ENCODE results near the gene PHF23. TPM values are rescaled to one million over a fixed set of nuclear protein-coding genes. Genes with fewer than 3 reads are reported as not detected.

Gene PHF23
- total RNA-seq, 1 experiment from 2014 or later, result 48.5 TPM

- TF ChIP-seq, protein P1, sequence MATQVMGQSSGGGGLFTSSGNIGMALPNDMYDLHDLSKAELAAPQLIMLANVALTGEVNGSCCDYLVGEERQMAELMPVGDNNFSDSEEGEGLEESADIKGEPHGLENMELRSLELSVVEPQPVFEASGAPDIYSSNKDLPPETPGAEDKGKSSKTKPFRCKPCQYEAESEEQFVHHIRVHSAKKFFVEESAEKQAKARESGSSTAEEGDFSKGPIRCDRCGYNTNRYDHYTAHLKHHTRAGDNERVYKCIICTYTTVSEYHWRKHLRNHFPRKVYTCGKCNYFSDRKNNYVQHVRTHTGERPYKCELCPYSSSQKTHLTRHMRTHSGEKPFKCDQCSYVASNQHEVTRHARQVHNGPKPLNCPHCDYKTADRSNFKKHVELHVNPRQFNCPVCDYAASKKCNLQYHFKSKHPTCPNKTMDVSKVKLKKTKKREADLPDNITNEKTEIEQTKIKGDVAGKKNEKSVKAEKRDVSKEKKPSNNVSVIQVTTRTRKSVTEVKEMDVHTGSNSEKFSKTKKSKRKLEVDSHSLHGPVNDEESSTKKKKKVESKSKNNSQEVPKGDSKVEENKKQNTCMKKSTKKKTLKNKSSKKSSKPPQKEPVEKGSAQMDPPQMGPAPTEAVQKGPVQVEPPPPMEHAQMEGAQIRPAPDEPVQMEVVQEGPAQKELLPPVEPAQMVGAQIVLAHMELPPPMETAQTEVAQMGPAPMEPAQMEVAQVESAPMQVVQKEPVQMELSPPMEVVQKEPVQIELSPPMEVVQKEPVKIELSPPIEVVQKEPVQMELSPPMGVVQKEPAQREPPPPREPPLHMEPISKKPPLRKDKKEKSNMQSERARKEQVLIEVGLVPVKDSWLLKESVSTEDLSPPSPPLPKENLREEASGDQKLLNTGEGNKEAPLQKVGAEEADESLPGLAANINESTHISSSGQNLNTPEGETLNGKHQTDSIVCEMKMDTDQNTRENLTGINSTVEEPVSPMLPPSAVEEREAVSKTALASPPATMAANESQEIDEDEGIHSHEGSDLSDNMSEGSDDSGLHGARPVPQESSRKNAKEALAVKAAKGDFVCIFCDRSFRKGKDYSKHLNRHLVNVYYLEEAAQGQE (IDR thresholded peaks at IDR 0.05; ENCODE audit: low read depth), result no peak
Measured at GRCh38 chr17:7207120-7208001, 31.9 kb downstream of the PHF23 start (continued).

DNA sequence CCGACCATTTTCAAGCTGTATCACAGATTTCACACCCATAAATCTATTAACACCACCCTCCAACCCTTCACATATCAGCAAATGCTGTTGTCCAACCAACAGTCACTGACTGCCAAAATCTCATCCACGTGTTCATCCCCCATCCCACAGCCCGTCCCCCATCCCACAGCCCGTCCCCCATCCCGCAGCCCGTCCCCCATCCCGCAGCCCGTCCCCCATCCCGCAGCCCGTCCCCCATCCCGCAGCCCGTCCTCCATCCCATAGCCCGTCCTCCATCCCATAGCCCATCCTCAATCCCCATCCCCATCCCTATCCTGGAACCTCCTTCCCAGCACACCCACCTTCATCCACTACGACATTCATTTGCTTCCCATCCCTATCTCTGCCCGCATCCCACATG, 33.7 kb downstream of the PHF23 start:
- Histone ChIP-seq H2AFZ (ENCODE audit: low read depth, low read length, poor library complexity, severe bottlenecking) (no peak overlapping the region), H3K4me2 (ENCODE audit: low read length) (peak overlapping the region; percentile 71), H3K36me3 (ENCODE audit: control insufficient read depth in 1 of 2, insufficient read depth in 2 of 2, low read length in 2 of 2) (no peaks in the 10 kb centered on the region), H3K9ac (ENCODE audit: low read length) (peak overlapping the region; percentile 34; the same call in 1 of the 2 replicates), H3K27me3 (ENCODE audit: insufficient read depth, low read length) (no peaks in the 10 kb centered on the region), H3K9me2 (ENCODE audit: insufficient read depth) (no peaks in the 10 kb centered on the region), H4K20me1 (ENCODE audit: insufficient read depth) (no peaks in the 10 kb centered on the region), H3K9me3 (ENCODE audit: control insufficient read depth in 1 of 2, insufficient read depth in 1 of 2, low read depth in 1 of 2, low read length in 2 of 2) (no peaks in the 10 kb centered on the region), H3K4me3 (replicated peaks in 1 of 2; ENCODE audit: low read depth in 1 of 2, low read length in 2 of 2) (no peak overlapping the region; a peak in 1 of 4 replicates), H3K4me1 (ENCODE audit: control insufficient read depth in 1 of 2, insufficient read depth in 2 of 2, low read length in 2 of 2) (peaks cover 4 to 18% of the 10 kb centered on the region in 2 experiments; a peak in 3 of 4 replicates), H3K27ac (ENCODE audit: low read depth, low read length) (no peak overlapping the region), H3K79me2 (ENCODE audit: insufficient read depth, low read length) (no peaks in the 10 kb centered on the region)
- ChIA-PET RAD21 (ENCODE audit: low non-redundant PET in 1 of 2, low total read pairs in 2 of 2, uncharacterized antibody in 2 of 2, unreplicated experiment in 2 of 2) (no interaction called here), POLR2A (no interaction called here), CTCF (no interaction called here)
- TF ChIP-seq YY1 (IDR thresholded peaks at IDR 0.05; ENCODE audit: extremely low read depth, insufficient replicate concordance, low read depth, low read length) (no peak), SIN3A (IDR thresholded peaks at IDR 0.05; ENCODE audit: low read depth) (no peak), JUND (IDR thresholded peaks at IDR 0.05) (no peak), CBX3 (IDR thresholded peaks at IDR 0.05; ENCODE audit: low read depth) (no peak), EZH2 (IDR thresholded peaks at IDR 0.05) (no peak), POLR2A (IDR thresholded peaks at IDR 0.05; ENCODE audit: borderline replicate concordance, extremely low read depth, insufficient read depth, insufficient read length) (no peak), ZBTB33 (IDR thresholded peaks at IDR 0.05; ENCODE audit: extremely low read depth, insufficient replicate concordance, low read length) (no peak)
- intact Hi-C loops (cut with micrococcal nuclease), result no loop called here
- DNase-seq (ENCODE audit: low read depth, low spot score), result no peak
- no TSS peak for BruUV-seq (replicated peaks)
- ATAC-seq, result no peak

All from HCT116 (cell line).